GM18508 (cell line): ENCODE data around the gene IL1RL1.

ENCODE experiments used
- ATAC-seq: cut with Tn5 transposase; IDR thresholded peaks from one replicate; pipeline ENCODE4 v1.9.1; 2021; ENCODE audit warnings: moderate number of reproducible peaks; ENCODE audit not compliant: insufficient read depth, unreplicated experiment

The IL1RL1 gene

DNA sequence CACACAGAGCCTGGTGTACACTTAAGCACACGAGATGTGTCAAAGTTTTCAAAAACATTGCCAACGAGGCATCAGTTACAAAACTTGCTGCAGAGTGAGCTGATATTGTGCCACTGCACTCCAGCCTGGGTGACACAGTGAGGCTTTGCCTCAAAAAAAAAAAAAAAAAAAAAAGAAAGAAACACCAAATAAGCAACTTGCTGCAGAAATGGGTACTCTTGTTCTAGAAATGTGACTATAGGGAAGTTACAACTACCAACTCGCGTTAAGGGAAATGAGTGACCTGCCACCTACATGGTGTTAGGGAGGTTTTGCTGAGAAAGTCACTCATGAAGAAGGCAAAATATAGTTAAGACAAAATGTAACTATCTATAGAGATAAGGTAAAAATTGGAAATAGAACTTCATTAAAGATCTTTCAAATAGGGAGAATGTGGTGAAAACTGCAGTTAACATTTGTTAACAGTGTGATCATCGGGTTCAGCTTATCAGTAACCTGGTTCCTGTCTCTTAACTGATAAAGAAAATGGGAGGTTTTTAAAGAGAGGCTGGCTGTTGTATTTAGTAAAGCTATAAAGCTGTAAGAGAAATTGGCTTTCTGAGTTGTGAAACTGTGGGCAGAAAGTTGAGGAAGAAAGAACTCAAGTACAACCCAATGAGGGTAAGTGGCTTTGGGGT is at the start of gene IL1RL1:
TSS of gene IL1RL1 (plus strand) at position 600 of the 677 bp plus-strand sequence. CDS start 26,702 bp downstream, outside the sequence.
- no peak for ATAC-seq

- no peak for ATAC-seq
Observed at GRCh38 chr2:102262216-102263129, 48.9 kb upstream of the IL1RL1 start.

DNA sequence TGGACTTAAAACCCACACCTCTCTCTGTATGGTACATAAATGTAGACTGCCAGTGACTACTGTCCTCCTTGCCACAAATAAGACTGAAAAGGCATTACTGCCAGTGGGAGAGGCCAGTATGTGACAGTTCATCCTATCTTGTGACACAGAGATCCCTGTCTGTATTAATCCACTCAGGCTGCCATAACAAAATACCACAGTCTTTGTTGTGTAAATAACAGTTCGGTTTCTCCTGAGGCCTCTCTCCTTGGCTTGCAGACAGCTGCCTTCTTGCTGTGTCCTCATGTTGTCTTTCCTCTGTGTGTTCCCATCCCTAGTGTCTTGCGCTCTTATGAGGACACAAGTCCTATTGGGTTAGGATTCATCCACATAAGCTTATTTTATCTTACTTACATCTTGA is 46.4 kb upstream of the IL1RL1 start:
- no peak for ATAC-seq

DNA sequence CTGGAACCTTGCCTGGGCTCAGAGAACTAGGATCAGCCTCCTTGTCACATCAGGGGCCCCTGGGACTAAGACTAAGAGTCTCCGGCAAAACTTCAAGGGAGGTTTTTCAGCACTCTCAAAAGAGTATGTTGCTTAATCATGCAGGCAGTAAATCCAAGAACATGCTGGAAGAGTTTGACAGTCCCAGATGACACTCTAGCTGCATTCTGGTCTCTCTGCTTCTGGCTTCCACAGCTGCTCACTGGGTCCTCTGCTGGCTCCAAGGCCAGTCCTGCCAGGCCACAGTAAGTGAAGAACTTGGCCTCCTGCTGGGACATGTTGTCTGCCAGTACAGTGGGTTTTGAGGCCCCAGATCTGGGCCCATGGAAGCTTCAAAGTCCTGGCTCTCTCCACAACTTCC is 45.2 kb upstream of the IL1RL1 start:
- ATAC-seq, result no peak

DNA sequence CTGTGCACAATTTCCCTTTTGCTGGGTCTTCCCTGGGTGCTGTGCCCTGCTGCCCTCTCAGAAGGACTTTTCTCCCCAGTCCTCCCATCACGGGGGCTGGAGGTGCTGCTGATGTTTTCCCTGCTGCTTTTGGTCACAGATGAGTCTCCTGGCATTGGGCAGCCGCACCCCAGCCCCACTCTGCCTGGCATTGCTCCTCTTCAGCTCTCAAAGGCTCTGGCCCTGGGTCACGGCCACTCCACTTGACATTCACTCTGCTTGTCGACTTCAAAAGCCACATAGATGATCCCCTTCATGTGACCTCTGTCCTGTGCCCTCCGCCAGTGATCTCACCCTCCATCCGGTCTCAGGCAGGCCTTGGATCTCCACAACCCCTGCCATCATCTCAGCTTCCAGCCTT is 43.6 kb upstream of the IL1RL1 start:
- no peak for ATAC-seq

DNA sequence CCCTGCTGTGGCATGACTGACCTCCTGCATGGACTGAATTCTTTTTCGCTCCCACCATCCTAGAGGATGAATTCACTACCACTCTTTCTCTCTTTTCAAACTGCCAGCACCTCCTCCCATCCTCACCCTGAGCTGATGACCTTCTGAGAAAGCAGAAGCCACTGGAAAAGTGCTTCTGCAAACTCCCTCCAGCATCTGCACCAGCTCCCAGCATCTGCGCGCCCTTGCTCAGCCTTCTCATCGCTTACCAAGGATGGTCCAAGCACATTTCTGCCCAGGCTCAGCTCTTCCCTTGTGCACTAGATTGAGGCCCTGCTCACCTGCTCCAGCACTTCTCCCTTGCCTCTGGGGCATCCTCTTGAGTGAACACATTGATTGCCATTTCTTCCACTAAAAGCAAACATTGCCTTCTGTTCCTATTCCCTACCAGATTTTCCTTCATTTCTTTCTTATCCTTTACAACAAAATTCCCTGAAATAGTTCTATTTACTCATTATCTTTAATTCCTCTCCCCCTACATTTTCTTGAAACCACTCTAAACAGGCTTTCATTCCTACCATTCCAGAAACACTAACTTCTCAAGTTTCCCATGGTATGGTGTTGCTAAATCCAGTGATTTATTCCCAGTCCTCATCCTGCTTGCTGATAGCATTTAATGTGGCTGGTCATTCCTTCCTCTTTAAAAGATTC is 42.7 kb upstream of the IL1RL1 start:
- ATAC-seq, result no peak

GRCh38 chr2:102269200-102269524 is 42.2 kb upstream of the IL1RL1 start:
- no peak for ATAC-seq

DNA sequence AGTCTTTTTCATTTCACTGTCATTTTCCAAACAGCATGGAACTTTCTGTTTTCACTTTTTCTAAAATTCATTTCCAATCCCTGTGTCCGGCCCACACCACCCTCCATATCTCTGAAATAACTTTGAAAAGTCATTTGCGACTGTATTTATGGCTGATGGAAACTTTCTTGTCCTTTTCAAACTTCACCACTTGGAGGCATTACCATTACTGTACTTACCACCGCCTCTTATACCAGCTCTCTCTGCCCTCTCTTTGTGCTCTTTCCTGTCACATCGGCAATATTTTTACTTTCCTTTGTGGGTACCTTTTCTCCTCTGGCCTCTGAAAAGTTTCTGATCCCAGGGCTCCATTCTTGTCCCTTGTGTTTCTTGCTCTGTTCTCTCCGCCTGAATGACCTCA is 39.5 kb upstream of the IL1RL1 start:
- no peak for ATAC-seq

GRCh38 chr2:102273619-102274211 is 37.6 kb upstream of the IL1RL1 start:
- no peak for ATAC-seq

GRCh38 chr2:102276549-102277201 is 34.7 kb upstream of the IL1RL1 start:
- no peak for ATAC-seq

- no peak for ATAC-seq
Observed at GRCh38 chr2:102277202-102277700, 34.1 kb upstream of the IL1RL1 start.

DNA sequence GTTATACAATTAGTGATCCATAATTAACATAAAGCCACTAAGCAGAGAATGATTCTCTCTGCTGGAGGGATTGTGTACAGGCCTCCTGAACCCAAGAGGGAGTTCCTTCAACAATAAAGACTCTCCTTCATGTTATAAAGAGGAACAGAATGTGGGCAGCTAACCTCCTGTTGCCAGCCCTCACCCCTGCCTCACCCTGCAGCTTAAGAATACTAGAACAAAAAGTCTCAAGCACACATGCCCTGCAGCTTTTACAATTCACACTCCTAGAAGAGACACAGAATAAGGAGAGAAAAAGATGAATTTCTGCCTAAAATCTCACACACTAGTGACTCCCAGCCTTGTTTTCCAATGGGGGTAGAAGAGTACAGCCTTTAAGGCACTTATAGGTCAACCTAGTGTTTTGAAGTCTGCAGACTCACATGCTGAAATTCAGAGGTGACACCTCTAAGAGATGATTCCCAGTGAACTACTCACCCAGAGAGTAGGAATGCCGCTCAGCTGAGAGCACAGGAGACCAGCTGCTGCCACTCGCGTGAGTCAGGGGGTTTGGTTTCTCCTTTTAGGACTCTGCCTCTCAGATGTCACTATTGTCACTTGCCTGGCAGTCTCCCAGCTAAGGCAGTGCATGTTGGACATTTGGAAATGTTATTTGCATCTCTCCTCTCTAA is 32.5 kb upstream of the IL1RL1 start:
- ATAC-seq, result no peak

GRCh38 chr2:102279391-102279735 is 32.0 kb upstream of the IL1RL1 start:
- no peak for ATAC-seq

- ATAC-seq, result no peak
Observed at GRCh38 chr2:102282678-102283091, 28.7 kb upstream of the IL1RL1 start.

DNA sequence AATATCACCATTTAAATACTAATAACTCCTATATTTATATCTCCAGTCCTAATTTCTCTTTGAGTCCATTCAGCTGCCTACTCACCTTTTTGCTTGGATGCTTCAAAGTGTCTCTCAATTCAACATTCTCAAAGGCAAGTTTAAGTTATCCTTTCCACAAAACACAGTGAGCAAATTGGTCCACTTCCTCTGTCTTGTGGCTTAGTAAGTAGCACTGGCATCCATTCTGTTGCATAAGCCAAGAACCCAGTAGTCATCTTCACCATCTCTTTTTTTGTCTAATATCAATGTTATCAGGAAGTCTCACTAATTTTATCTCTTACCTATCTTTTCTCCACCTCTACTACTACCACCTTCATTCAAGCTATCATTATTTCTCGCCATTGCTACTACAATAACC is 27.4 kb upstream of the IL1RL1 start:
- no peak for ATAC-seq

GRCh38 chr2:102284611-102285010 is 26.8 kb upstream of the IL1RL1 start:
- ATAC-seq, result no peak

- no peak for ATAC-seq
Observed at GRCh38 chr2:102285368-102285767, 26.0 kb upstream of the IL1RL1 start.

DNA sequence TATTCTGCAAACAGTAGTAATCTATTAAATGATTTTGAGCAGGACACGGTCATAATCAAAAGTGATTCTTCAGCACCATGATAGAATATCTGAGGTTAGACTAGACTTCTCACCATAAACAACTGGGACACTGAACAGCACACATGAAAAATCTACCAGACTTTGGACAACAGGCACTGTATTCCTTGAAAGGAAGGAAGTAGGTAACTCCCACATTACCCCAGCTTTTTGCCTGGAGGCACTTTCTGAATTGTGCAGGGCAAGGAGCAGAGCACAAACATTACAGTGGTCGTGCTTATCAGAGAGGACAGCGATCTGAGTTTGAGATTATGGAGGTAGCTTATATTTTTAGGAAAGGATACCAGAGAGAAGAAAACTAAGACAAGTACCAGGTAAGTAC is 25.3 kb upstream of the IL1RL1 start:
- no peak for ATAC-seq

DNA sequence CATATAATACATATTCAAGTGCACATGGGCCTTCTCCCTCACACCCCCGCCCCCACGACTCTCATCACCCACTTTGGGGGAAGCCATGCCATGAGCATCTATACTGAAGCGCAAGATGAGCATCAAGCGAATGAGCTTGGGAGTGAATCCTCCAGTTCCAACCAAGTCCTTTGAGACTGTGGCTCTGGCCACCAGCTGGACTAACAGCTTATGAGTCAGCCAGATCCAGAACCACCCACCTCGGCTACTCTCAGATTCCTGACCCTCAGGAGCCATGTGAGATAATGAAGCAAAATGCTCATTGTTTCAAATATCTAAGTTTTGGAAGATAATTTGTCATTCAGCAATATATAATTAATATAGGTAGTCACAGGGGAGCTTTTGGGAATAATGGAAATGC is 22.2 kb upstream of the IL1RL1 start:
- no peak for ATAC-seq

GRCh38 chr2:102290594-102290993 is 20.8 kb upstream of the IL1RL1 start:
- no peak for ATAC-seq
